Right lobe of liver (tissue), 4 donors: Measurements from ENCODE around the gene VSTM4.

Experiments
- POLR2A ChIP-seq: fragments of 450-650 bp; IDR thresholded peaks from one replicate; pipeline ENCODE4 v1.6.1; 2017; ENCODE audit warnings: antibody characterized with exemption, mild to moderate bottlenecking
- TF ChIP-seq, protein P1 (sequence below), 4 donors: fragments of 200-600 bp in 3 of 4; fragments of 450-650 bp in 1 of 4; IDR thresholded peaks; one replicate each; pipeline versions ENCODE4 v1.5.1 to v1.8.0; 2016 to 2022; ENCODE audit warnings: antibody characterized with exemption in 4 of 4, mild to moderate bottlenecking in 2 of 4
- donor health status: DM: no; HTN: no; CAD: no.
- donor health status: DM: no; HTN: no; CAD: no.
- donor health status: DM: no; HTN: yes; CAD: no.

DNA sequence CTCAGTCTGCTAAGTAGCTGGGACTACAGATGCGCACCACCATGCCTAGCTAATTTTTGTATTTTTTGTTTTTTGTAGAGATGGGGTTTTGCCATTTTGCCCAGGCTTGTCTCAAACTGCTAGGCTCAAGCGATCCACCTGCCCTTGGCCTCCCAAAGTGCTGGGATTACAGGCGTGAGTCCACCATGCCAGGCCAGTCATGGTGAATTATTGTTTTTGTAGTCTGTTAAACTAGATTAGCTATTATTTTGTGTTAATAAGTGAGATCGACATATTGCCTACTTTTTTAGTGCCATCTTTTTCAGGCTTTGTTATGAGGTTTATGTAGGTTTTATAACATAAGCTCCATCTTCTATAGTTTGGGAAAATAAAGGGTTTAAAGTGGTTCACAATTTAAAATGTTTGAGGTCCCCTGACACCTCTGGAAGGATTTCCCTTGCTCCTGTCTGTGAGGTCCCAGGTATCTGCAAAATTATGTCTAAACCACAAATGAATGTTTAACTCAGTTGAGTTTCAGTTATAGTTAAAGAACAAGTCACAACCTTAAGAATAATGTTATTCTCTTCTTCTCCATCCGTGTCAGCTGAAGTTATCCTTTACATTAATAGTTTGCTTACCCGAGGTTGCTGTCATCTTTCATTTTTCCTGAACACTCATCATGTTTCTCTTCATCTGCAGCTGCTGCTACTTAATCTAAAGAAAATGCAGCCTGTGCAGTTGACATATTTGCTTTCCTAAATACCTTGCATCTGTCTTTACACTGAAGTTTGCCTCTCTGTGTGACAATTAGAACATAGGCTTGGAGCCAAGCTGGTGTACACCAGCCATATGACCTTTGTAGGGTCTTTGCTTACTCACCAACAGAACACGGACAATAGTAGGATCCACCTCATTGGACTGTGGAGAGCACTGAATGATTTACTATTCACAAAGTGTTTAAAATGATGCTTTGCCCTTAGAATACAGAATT, 8.9 kb upstream of the VSTM4 start:
- TF ChIP-seq, protein P1, sequence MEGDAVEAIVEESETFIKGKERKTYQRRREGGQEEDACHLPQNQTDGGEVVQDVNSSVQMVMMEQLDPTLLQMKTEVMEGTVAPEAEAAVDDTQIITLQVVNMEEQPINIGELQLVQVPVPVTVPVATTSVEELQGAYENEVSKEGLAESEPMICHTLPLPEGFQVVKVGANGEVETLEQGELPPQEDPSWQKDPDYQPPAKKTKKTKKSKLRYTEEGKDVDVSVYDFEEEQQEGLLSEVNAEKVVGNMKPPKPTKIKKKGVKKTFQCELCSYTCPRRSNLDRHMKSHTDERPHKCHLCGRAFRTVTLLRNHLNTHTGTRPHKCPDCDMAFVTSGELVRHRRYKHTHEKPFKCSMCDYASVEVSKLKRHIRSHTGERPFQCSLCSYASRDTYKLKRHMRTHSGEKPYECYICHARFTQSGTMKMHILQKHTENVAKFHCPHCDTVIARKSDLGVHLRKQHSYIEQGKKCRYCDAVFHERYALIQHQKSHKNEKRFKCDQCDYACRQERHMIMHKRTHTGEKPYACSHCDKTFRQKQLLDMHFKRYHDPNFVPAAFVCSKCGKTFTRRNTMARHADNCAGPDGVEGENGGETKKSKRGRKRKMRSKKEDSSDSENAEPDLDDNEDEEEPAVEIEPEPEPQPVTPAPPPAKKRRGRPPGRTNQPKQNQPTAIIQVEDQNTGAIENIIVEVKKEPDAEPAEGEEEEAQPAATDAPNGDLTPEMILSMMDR (IDR thresholded peaks at IDR 0.05), result no peak
- no peak for TF ChIP-seq POLR2A
